HL-60 (cell line): ENCODE measurements around the gene PGLYRP2.

Source experiments
- DNase-seq, 2 experiments: peaks; one replicate each; pipeline ENCODE4 v3.0.0-alpha.2; 2010 to 2020; ENCODE audit warnings: low read depth in 1 of 2, low spot score in 1 of 2
- H3K27ac ChIP-seq: fragments of 250-450 bp; sonication (Bioruptor Pico); replicated peaks from 2 replicates; pipeline ENCODE4 v1.5.1; 2020; ENCODE audit warnings: mild to moderate bottlenecking, moderate library complexity
- H3K27me3 ChIP-seq: fragments of 250-450 bp; sonication (Bioruptor Pico); 2 replicates; pipeline ENCODE4 v1.5.1; 2021; ENCODE audit warnings: mild to moderate bottlenecking, moderate library complexity; ENCODE audit not compliant: insufficient read depth, poor library complexity, severe bottlenecking
- H3K4me3 ChIP-seq: replicated peaks from 2 replicates; pipeline ENCODE4 v1.5.1; 2011; ENCODE audit warnings: mild to moderate bottlenecking, control low read depth, low read length; ENCODE audit not compliant: insufficient read depth
- CTCF ChIP-seq: IDR thresholded peaks from one replicate; pipeline ENCODE4 v1.5.1; 2011; ENCODE audit warnings: low read length, control low read depth, inconsistent platforms; ENCODE audit not compliant: insufficient read depth
- GABPA ChIP-seq: IDR thresholded peaks from 2 replicates; pipeline ENCODE4 v1.6.1; 2012; ENCODE audit warnings: low read depth
- POLR2AphosphoS5 ChIP-seq: IDR thresholded peaks from 2 replicates; pipeline ENCODE4 v1.6.1; 2012; ENCODE audit warnings: low read depth
- REST ChIP-seq: IDR thresholded peaks from 2 replicates; pipeline ENCODE4 v1.6.1; 2012; ENCODE audit warnings: low read depth; ENCODE audit not compliant: insufficient replicate concordance
- SPI1 ChIP-seq: IDR thresholded peaks from 2 replicates; pipeline ENCODE4 v1.6.1; 2012; ENCODE audit warnings: low read depth, mild to moderate bottlenecking, borderline replicate concordance

PGLYRP2 gene

GRCh38 chr19:15448778-15449619 lies 30.3 kb downstream of the PGLYRP2 start:
- no peak for DNase-seq
- no peak for TF ChIP-seq REST
- TF ChIP-seq SPI1 = no peak
- TF ChIP-seq POLR2AphosphoS5 = no peak
- TF ChIP-seq CTCF = no peak
- no peak for TF ChIP-seq GABPA
- Histone ChIP-seq H3K27ac (no peak overlapping the region), H3K4me3 (peak overlapping the region; percentile 48), H3K27me3 (no peaks in the 10 kb centered on the region)

GRCh38 chr19:15448044-15448777 lies 31.1 kb downstream of the PGLYRP2 start:
- no peak overlapping the region for H3K4me3 ChIP-seq
- H3K27me3 ChIP-seq = no peaks in the 10 kb centered on the region
- TF ChIP-seq REST = no peak
- no peak for TF ChIP-seq POLR2AphosphoS5
- TF ChIP-seq GABPA = no peak
- no peak for TF ChIP-seq CTCF
- no peak for TF ChIP-seq SPI1
- no peak overlapping the region for H3K27ac ChIP-seq
- no peak for DNase-seq

- H3K27ac ChIP-seq = no peak overlapping the region
- TF ChIP-seq POLR2AphosphoS5 (no peak), CTCF (no peak), REST (no peak), GABPA (no peak), SPI1 (no peak)
- H3K27me3 ChIP-seq = no peaks in the 10 kb centered on the region
- no peak for DNase-seq
- H3K4me3 ChIP-seq = no peak overlapping the region
These were observed 32.2 kb downstream of the PGLYRP2 start for GRCh38 chr19:15447057-15447456.
